Neuronal stem cell (in vitro differentiated cells): ENCODE data around the gene CCDC178.

Experiments
- DNase-seq: peaks from one replicate; pipeline ENCODE4 v3.0.0-alpha.2; 2013; ENCODE audit warnings: low spot score
- H2AFZ ChIP-seq: one replicate; pipeline ENCODE4 v1.6.1; 2013; ENCODE audit warnings: mild to moderate bottlenecking, low read length, inconsistent platforms
- H2AK5ac ChIP-seq: 2 replicates; pipeline ENCODE4 v1.6.1; 2013; ENCODE audit warnings: low read depth, mild to moderate bottlenecking, inconsistent platforms, low read length, moderate library complexity, mixed read lengths
- H2BK120ac ChIP-seq: 2 replicates; pipeline ENCODE4 v1.6.1; 2013; ENCODE audit warnings: low read depth, mild to moderate bottlenecking, inconsistent platforms, low read length, moderate library complexity, mixed read lengths
- H2BK12ac ChIP-seq: one replicate; pipeline ENCODE4 v1.6.1; 2013; ENCODE audit warnings: low read length, inconsistent platforms
- H2BK15ac ChIP-seq: 2 replicates; pipeline ENCODE4 v1.6.1; 2013; ENCODE audit warnings: mild to moderate bottlenecking, low read length, inconsistent platforms, mixed read lengths
- H2BK5ac ChIP-seq: one replicate; pipeline ENCODE4 v1.6.1; 2013; ENCODE audit warnings: inconsistent platforms, mild to moderate bottlenecking, low read length, moderate library complexity
- H3K14ac ChIP-seq: one replicate; pipeline ENCODE4 v1.6.1; 2013; ENCODE audit warnings: low read length, inconsistent platforms
- H3K18ac ChIP-seq: 2 replicates; pipeline ENCODE4 v1.6.1; 2013; ENCODE audit warnings: low read length, inconsistent platforms
- H3K23ac ChIP-seq: 2 replicates; pipeline ENCODE4 v1.6.1; 2013; ENCODE audit warnings: low read depth, mild to moderate bottlenecking, mixed read lengths, low read length, inconsistent platforms; ENCODE audit not compliant: poor library complexity
- H3K27ac ChIP-seq: replicated peaks from 3 replicates; pipeline ENCODE4 v1.5.1; 2013; ENCODE audit warnings: low read length, inconsistent platforms
- H3K27me3 ChIP-seq, 3 experiments: 2 replicates each; pipeline ENCODE4 v1.6.1; 2013; ENCODE audit warnings: low read length in 3 of 3, mild to moderate bottlenecking in 2 of 3, inconsistent platforms in 1 of 3, low read depth in 1 of 3, mixed read lengths in 1 of 3, moderate library complexity in 1 of 3; ENCODE audit not compliant: control insufficient read depth in 3 of 3, insufficient read depth in 3 of 3
- H3K36me3 ChIP-seq, 2 donors: replicated peaks in 1 of 2; 2 replicates each; pipeline ENCODE4 v1.6.1; 2013; ENCODE audit warnings: low read length in 2 of 2; ENCODE audit not compliant: control insufficient read depth in 2 of 2, insufficient read depth in 2 of 2
- H3K4ac ChIP-seq: 2 replicates; pipeline ENCODE4 v1.6.1; 2013; ENCODE audit warnings: inconsistent platforms, mild to moderate bottlenecking, low read length, moderate library complexity
- H3K4me1 ChIP-seq, 2 donors: 1 replicate in 1 of 2; 2 replicates in 1 of 2; pipeline ENCODE4 v1.6.1; 2013; ENCODE audit warnings: low read length in 2 of 2, low read depth in 1 of 2; ENCODE audit not compliant: control insufficient read depth in 2 of 2, insufficient read depth in 1 of 2
- H3K4me2 ChIP-seq: one replicate; pipeline ENCODE4 v1.6.1; 2013; ENCODE audit warnings: mild to moderate bottlenecking, low read length, inconsistent platforms; ENCODE audit not compliant: insufficient read depth, poor library complexity, severe bottlenecking
- H3K4me3 ChIP-seq, 2 donors: 2 replicates each; pipeline ENCODE4 v1.5.1; 2013; ENCODE audit warnings: low read length in 2 of 2, mild to moderate bottlenecking in 2 of 2, inconsistent platforms in 1 of 2, moderate library complexity in 1 of 2
- H3K79me1 ChIP-seq: one replicate; pipeline ENCODE4 v1.6.1; 2013; ENCODE audit warnings: low read depth, mild to moderate bottlenecking, inconsistent platforms, low read length, moderate library complexity
- H3K9ac ChIP-seq: one replicate; pipeline ENCODE4 v1.6.1; 2013; ENCODE audit warnings: mild to moderate bottlenecking, low read depth, low read length, inconsistent platforms; ENCODE audit not compliant: poor library complexity
- H3K9me3 ChIP-seq, 2 donors: replicated peaks in 1 of 2; 2 replicates each; pipeline versions ENCODE3 to v1.6.1; 2013; ENCODE audit warnings: low read length in 2 of 2, mild to moderate bottlenecking in 2 of 2, inconsistent platforms in 1 of 2, low read depth in 1 of 2, mixed read lengths in 1 of 2, moderate library complexity in 1 of 2; ENCODE audit not compliant: control insufficient read depth in 2 of 2, insufficient read depth in 1 of 2
- H4K8ac ChIP-seq: one replicate; pipeline ENCODE4 v1.6.1; 2013; ENCODE audit warnings: low read depth, mild to moderate bottlenecking, inconsistent platforms, low read length, moderate library complexity
- H4K91ac ChIP-seq: one replicate; pipeline ENCODE4 v1.6.1; 2013; ENCODE audit warnings: low read length, low read depth, mild to moderate bottlenecking, inconsistent platforms; ENCODE audit not compliant: poor library complexity
- WGBS, 2 donors: extraction: QIAGEN DNeasy Blood & Tissue Kit; methylation state at CpG; one replicate each; pipeline ENCODE4 v1.1.7; 2013; ENCODE audit warnings: missing lambda C conversion rate in 2 of 2, mixed read lengths in 1 of 2; ENCODE audit not compliant: insufficient read length in 2 of 2, insufficient replicate concordance in 1 of 2; ENCODE audit errors: extremely low coverage in 2 of 2; 5-methylcytosine and 5-hydroxymethylcytosine counted together

Gene CCDC178

GRCh38 chr18:32915516-32915915, 525.0 kb downstream of the CCDC178 start:
- H3K9ac ChIP-seq = no peak overlapping the region
- WGBS, 2 donors = no CpG with 5 or more reads among the region's 1 CpG
- H2BK12ac ChIP-seq = no peak overlapping the region
- H3K36me3 ChIP-seq = no peaks in the 10 kb centered on the region
- H3K4me1 ChIP-seq = peaks cover 3 to 4% of the 10 kb centered on the region in 2 donors
- no peak overlapping the region for H2BK5ac ChIP-seq
- no peak overlapping the region for H3K27ac ChIP-seq
- H2BK120ac ChIP-seq = no peak overlapping the region
- no peaks in the 10 kb centered on the region for H3K9me3 ChIP-seq
- H2AFZ ChIP-seq = no peak overlapping the region
- no peak for DNase-seq
- no peak overlapping the region for H2AK5ac ChIP-seq
- H3K4me2 ChIP-seq = no peak overlapping the region
- no peak overlapping the region for H3K14ac ChIP-seq
- no peak overlapping the region for H3K4ac ChIP-seq
- no peak overlapping the region for H4K91ac ChIP-seq
- no peaks in the 10 kb centered on the region for H3K79me1 ChIP-seq
- no peak overlapping the region for H3K18ac ChIP-seq
- H3K4me3 ChIP-seq = no peak overlapping the region
- H3K27me3 ChIP-seq = no peaks in the 10 kb centered on the region
- no peak overlapping the region for H3K23ac ChIP-seq
- H2BK15ac ChIP-seq = no peak overlapping the region
- H4K8ac ChIP-seq = no peak overlapping the region

DNA sequence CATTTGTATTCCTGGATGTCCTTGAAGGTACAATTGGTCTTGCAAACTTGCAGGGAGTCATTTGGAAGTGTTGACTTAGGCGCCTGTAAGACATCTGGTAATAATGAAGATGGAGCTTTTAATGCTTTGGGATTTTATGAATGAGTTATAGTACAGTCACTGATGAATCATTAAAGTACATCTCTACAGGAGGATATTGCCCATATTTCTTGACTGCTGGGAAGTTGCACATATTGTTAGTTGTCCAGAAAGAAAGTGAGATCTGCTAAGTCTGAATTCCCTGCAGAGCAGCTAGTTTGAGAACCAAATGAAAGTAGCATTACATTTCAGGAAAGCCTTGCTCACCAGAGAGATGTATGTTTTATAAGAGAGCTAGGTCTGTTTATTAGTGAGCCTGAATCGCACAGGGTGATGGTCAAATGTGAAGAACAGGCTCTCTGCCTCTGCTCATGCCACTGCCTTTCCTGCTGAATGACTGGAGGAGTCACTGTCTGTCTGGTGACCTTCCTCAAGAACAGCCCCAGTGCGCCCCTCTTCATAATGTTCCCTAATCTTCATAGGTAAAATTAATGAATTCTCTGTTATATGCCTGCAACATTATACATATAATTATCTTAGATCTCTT, 528.7 kb downstream of the CCDC178 start:
- no peak overlapping the region for H3K4me3 ChIP-seq
- H4K91ac ChIP-seq = no peak overlapping the region
- no peak for DNase-seq
- H3K4ac ChIP-seq = no peak overlapping the region
- H3K36me3 ChIP-seq = no peaks in the 10 kb centered on the region
- WGBS, 2 donors = no CpG with 5 or more reads among the region's 3 CpGs
- H3K4me2 ChIP-seq = no peak overlapping the region
- no peak overlapping the region for H2BK15ac ChIP-seq
- no peak overlapping the region for H3K14ac ChIP-seq
- H3K9ac ChIP-seq = no peak overlapping the region
- H2BK120ac ChIP-seq = no peak overlapping the region
- no peak overlapping the region for H3K18ac ChIP-seq
- H2BK12ac ChIP-seq = no peak overlapping the region
- H2BK5ac ChIP-seq = no peak overlapping the region
- no peak overlapping the region for H4K8ac ChIP-seq
- no peaks in the 10 kb centered on the region for H3K27me3 ChIP-seq
- H3K9me3 ChIP-seq = no peaks in the 10 kb centered on the region
- H2AK5ac ChIP-seq = no peak overlapping the region
- H2AFZ ChIP-seq = no peak overlapping the region
- peaks cover 8 to 16% of the 10 kb centered on the region in 2 donors for H3K4me1 ChIP-seq
- H3K27ac ChIP-seq = no peak overlapping the region
- H3K23ac ChIP-seq = no peak overlapping the region
- H3K79me1 ChIP-seq = no peaks in the 10 kb centered on the region

- Histone ChIP-seq H3K14ac (no peak overlapping the region), H3K4me1 (peaks cover 8 to 16% of the 10 kb centered on the region in 2 donors), H2BK12ac (no peak overlapping the region), H2BK120ac (no peak overlapping the region), H4K8ac (no peak overlapping the region), H4K91ac (no peak overlapping the region), H2AK5ac (no peak overlapping the region), H2BK5ac (no peak overlapping the region), H3K9ac (no peak overlapping the region), H3K4me3 (no peak overlapping the region), H2BK15ac (no peak overlapping the region), H3K27ac (no peak overlapping the region), H3K79me1 (no peaks in the 10 kb centered on the region), H3K23ac (no peak overlapping the region), H3K9me3 (no peaks in the 10 kb centered on the region), H3K36me3 (no peaks in the 10 kb centered on the region), H2AFZ (no peak overlapping the region), H3K4ac (no peak overlapping the region), H3K27me3 (no peaks in the 10 kb centered on the region), H3K4me2 (no peak overlapping the region), H3K18ac (no peak overlapping the region)
- no CpG with 5 or more reads among the region's 5 CpGs for WGBS, 2 donors
- no peak for DNase-seq
Observed at GRCh38 chr18:32910694-32911296, 529.7 kb downstream of the CCDC178 start.

DNA sequence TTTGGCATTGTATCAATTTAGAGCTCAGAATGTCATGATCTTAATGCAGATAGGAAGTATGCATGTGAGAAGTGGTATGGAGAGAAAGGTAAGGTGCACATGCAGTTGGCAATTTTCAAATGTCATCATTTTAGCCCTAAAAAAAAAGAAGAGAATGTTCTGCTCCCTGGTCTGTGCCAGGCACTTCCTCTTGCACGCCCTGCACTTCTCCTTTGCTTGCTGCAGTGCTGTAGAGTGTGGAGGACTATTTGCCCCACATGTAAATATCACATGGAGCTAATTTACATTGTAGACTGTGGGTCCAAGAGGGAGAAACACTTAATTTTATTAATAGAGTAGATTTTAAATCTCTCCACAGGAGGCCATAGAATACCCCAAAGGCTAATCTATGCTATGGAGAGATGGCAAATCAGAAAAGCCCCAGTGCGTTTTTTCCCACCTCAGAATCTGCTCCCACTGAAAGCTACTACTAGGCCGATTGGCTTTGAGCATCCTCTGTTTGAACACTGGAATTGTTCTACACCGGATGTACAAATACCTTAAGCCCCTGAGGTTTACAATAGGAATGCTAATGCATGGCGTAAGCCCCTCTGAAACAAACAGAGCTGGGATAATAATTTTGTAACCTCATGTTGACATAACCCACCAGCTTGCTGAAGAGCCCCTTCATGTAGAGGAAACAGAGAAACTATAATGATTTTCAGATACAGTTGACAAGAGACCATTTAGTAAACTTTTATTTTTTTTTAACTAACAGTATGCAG, 530.5 kb downstream of the CCDC178 start:
- no peak overlapping the region for H3K4me3 ChIP-seq
- H2AFZ ChIP-seq = peak overlapping the region; percentile 14
- H3K23ac ChIP-seq = no peak overlapping the region
- H3K9ac ChIP-seq = no peak overlapping the region
- H3K36me3 ChIP-seq = no peaks in the 10 kb centered on the region
- no peak overlapping the region for H2AK5ac ChIP-seq
- H4K91ac ChIP-seq = no peak overlapping the region
- H3K27ac ChIP-seq = no peak overlapping the region
- H2BK5ac ChIP-seq = no peak overlapping the region
- DNase-seq = no peak
- H3K18ac ChIP-seq = no peak overlapping the region
- no peak overlapping the region for H2BK12ac ChIP-seq
- H3K4me2 ChIP-seq = no peak overlapping the region
- H3K4me1 ChIP-seq = peaks cover 5 to 16% of the 10 kb centered on the region in 2 donors
- no peak overlapping the region for H2BK15ac ChIP-seq
- no peak overlapping the region for H3K4ac ChIP-seq
- no peaks in the 10 kb centered on the region for H3K79me1 ChIP-seq
- no CpG with 5 or more reads among the region's 5 CpGs for WGBS, 2 donors
- no peak overlapping the region for H2BK120ac ChIP-seq
- H3K9me3 ChIP-seq = no peaks in the 10 kb centered on the region
- H3K27me3 ChIP-seq = no peaks in the 10 kb centered on the region
- H4K8ac ChIP-seq = no peak overlapping the region
- no peak overlapping the region for H3K14ac ChIP-seq
